Measurements from ENCODE around the gene AQP5. TPM values are rescaled to one million over a fixed set of nuclear protein-coding genes. Genes with fewer than 3 reads are reported as not detected.

The AQP5 gene
- total RNA-seq, 2 experiments from 2014 or later: not detected

- DNase-seq: no peak
- Mint-ChIP-seq H3K4me1 (ENCODE audit: low read depth) (peaks cover 6% of the 10 kb centered on the region), H3K27me3 (peaks cover 60% of the 10 kb centered on the region), H3K9me3 (no peaks in the 10 kb centered on the region), H3K27ac (no peak overlapping the region), H3K36me3 (ENCODE audit: low read depth) (no peaks in the 10 kb centered on the region), H3K4me3 (no peak overlapping the region)
- ChIA-PET CTCF (interaction anchor here (0.6 to 3.9 kb wide), 3 partner anchors 11 kb away, joined by 3 to 25 read pairs (median 19); no protein-coding TSS in a partner anchor), POLR2A (interaction anchor here (0.7 kb wide), 1 partner anchor 88 kb away, joined by 3 read pairs; no protein-coding TSS in a partner anchor)
- no peak for TF ChIP-seq CTCF (IDR thresholded peaks at IDR 0.05)
- ATAC-seq: no peak
- intact Hi-C loops (cut with micrococcal nuclease): no loop called here
These were observed 5.6 kb upstream of the AQP5 start for GRCh38 chr12:49955899-49956662.

- POLR2A ChIA-PET: interaction anchor here (0.7 to 1.1 kb wide), 2 partner anchors 9 to 89 kb away, joined by 3 read pairs; no protein-coding TSS in a partner anchor
- intact Hi-C loops (cut with micrococcal nuclease): no loop called here
- Mint-ChIP-seq H3K36me3 (ENCODE audit: low read depth) (no peaks in the 10 kb centered on the region), H3K27me3 (peaks cover 61% of the 10 kb centered on the region), H3K27ac (no peak overlapping the region), H3K4me1 (ENCODE audit: low read depth) (peaks cover 6% of the 10 kb centered on the region), H3K9me3 (no peaks in the 10 kb centered on the region), H3K4me3 (no peak overlapping the region)
- ATAC-seq (no peak), DNase-seq (no peak)
- no peak for TF ChIP-seq CTCF (IDR thresholded peaks at IDR 0.05)
- CTCF ChIA-PET: interaction anchor here (0.6 to 3.9 kb wide), 4 partner anchors 10 to 12 kb away, joined by 3 to 30 read pairs (median 23); no protein-coding TSS in a partner anchor
These were observed 4.8 kb upstream of the AQP5 start for GRCh38 chr12:49956663-49957569.

- Mint-ChIP-seq H3K27ac (no peak overlapping the region), H3K27me3 (peaks cover 67% of the 10 kb centered on the region), H3K36me3 (ENCODE audit: low read depth) (no peaks in the 10 kb centered on the region), H3K4me3 (no peak overlapping the region), H3K9me3 (no peaks in the 10 kb centered on the region), H3K4me1 (ENCODE audit: low read depth) (peaks cover 6% of the 10 kb centered on the region)
- DNase-seq (no peak), ATAC-seq (no peak)
- CTCF ChIA-PET: interaction anchor here (3.3 to 3.8 kb wide), 2 partner anchors 10 to 12 kb away, joined by 27 to 30 read pairs; no protein-coding TSS in a partner anchor
- POLR2A ChIA-PET: interaction anchor here (1.1 kb wide), 1 partner anchor 9 kb away, joined by 3 read pairs; no protein-coding TSS in a partner anchor
- intact Hi-C loops (cut with micrococcal nuclease): no loop called here
- no peak for TF ChIP-seq CTCF (IDR thresholded peaks at IDR 0.05)
These were observed 4.1 kb upstream of the AQP5 start for GRCh38 chr12:49957570-49957967.

- no peak for DNase-seq
- intact Hi-C loops (cut with micrococcal nuclease): no loop called here
- CTCF ChIA-PET: interaction anchor here (0.6 to 3.8 kb wide), 7 partner anchors 8 to 111 kb away, joined by 3 to 30 read pairs (median 3); no protein-coding TSS in a partner anchor
- no peak for TF ChIP-seq CTCF (IDR thresholded peaks at IDR 0.05)
- no peaks in the 10 kb centered on the region for H3K36me3 Mint-ChIP-seq (ENCODE audit: low read depth)
- peaks cover 6% of the 10 kb centered on the region for H3K4me1 Mint-ChIP-seq (ENCODE audit: low read depth)
- no peaks in the 10 kb centered on the region for H3K9me3 Mint-ChIP-seq
- ATAC-seq: no peak
- H3K4me3 Mint-ChIP-seq: no peak overlapping the region
- POLR2A ChIA-PET: interaction anchor here (1.0 to 1.5 kb wide), 3 partner anchors 7 to 96 kb away, joined by 3 to 4 read pairs (median 3); no protein-coding TSS in a partner anchor
- peaks cover 66% of the 10 kb centered on the region for H3K27me3 Mint-ChIP-seq
- no peak overlapping the region for H3K27ac Mint-ChIP-seq
These were observed 1.8 kb upstream of the AQP5 start for GRCh38 chr12:49959685-49960473.
